Measurements from ENCODE around the gene RGS2.
A peak's percentile ranks its signal among the peaks of the same experiment; 100 is the strongest.

- TF ChIP-seq, protein P1, sequence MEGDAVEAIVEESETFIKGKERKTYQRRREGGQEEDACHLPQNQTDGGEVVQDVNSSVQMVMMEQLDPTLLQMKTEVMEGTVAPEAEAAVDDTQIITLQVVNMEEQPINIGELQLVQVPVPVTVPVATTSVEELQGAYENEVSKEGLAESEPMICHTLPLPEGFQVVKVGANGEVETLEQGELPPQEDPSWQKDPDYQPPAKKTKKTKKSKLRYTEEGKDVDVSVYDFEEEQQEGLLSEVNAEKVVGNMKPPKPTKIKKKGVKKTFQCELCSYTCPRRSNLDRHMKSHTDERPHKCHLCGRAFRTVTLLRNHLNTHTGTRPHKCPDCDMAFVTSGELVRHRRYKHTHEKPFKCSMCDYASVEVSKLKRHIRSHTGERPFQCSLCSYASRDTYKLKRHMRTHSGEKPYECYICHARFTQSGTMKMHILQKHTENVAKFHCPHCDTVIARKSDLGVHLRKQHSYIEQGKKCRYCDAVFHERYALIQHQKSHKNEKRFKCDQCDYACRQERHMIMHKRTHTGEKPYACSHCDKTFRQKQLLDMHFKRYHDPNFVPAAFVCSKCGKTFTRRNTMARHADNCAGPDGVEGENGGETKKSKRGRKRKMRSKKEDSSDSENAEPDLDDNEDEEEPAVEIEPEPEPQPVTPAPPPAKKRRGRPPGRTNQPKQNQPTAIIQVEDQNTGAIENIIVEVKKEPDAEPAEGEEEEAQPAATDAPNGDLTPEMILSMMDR (IDR thresholded peaks at IDR 0.05) = no peak
- peak in 1 of 2 donors; percentile 13 for TF ChIP-seq POLR2A (IDR thresholded peaks at IDR 0.05)
These were observed 1.5 kb downstream of the RGS2 start for GRCh38 chr1:192810253-192810880.
